IPS-11a (cell line): ENCODE data around the gene ELF5.

ENCODE experiments used
- H3K4me3 ChIP-seq: one replicate; pipeline ENCODE4 v1.5.1; 2013; ENCODE audit warnings: low read depth, low read length, control low read depth

The ELF5 gene

GRCh38 chr11:34493926-34494595 lies 19.5 kb downstream of the ELF5 start:
- H3K4me3 ChIP-seq: no peak overlapping the region

- no peak overlapping the region for H3K4me3 ChIP-seq
Measured at GRCh38 chr11:34493468-34493867, 20.1 kb downstream of the ELF5 start.

GRCh38 chr11:34492806-34493414 lies 20.7 kb downstream of the ELF5 start:
- no peak overlapping the region for H3K4me3 ChIP-seq

GRCh38 chr11:34490304-34490703 lies 23.3 kb downstream of the ELF5 start:
- no peak overlapping the region for H3K4me3 ChIP-seq

GRCh38 chr11:34488855-34489557 lies 24.6 kb downstream of the ELF5 start:
- H3K4me3 ChIP-seq: no peak overlapping the region

- no peak overlapping the region for H3K4me3 ChIP-seq
Measured at GRCh38 chr11:34487430-34487829, 26.2 kb downstream of the ELF5 start.

- no peak overlapping the region for H3K4me3 ChIP-seq
Measured at GRCh38 chr11:34483106-34483874, 30.3 kb downstream of the ELF5 start.

GRCh38 chr11:34481307-34481706 lies 32.3 kb downstream of the ELF5 start:
- no peak overlapping the region for H3K4me3 ChIP-seq

- no peak overlapping the region for H3K4me3 ChIP-seq
Measured at GRCh38 chr11:34480314-34480713, 33.3 kb downstream of the ELF5 start.

- H3K4me3 ChIP-seq: no peak overlapping the region
Measured at GRCh38 chr11:34478845-34479663, 34.5 kb downstream of the ELF5 start.

- no peak overlapping the region for H3K4me3 ChIP-seq
Measured at GRCh38 chr11:34476849-34477248, 36.7 kb downstream of the ELF5 start.

GRCh38 chr11:34475656-34476055 lies 37.9 kb downstream of the ELF5 start:
- no peak overlapping the region for H3K4me3 ChIP-seq

- H3K4me3 ChIP-seq: no peak overlapping the region
Measured at GRCh38 chr11:34473603-34474169, 39.9 kb downstream of the ELF5 start.

- no peak overlapping the region for H3K4me3 ChIP-seq
Measured at GRCh38 chr11:34468209-34468841, 45.3 kb downstream of the ELF5 start.

GRCh38 chr11:34466802-34467488 lies 46.6 kb downstream of the ELF5 start:
- no peak overlapping the region for H3K4me3 ChIP-seq

- no peak overlapping the region for H3K4me3 ChIP-seq
Measured at GRCh38 chr11:34464591-34465051, 49.0 kb downstream of the ELF5 start.

GRCh38 chr11:34461215-34461614 lies 52.4 kb downstream of the ELF5 start:
- no peak overlapping the region for H3K4me3 ChIP-seq

- no peak overlapping the region for H3K4me3 ChIP-seq
Measured at GRCh38 chr11:34460278-34460677, 53.3 kb downstream of the ELF5 start.

- no peak overlapping the region for H3K4me3 ChIP-seq
Measured at GRCh38 chr11:34459507-34460162, 54.0 kb downstream of the ELF5 start.
